ACC112 (cell line): ENCODE measurements around the gene PDLIM5.

Experiments used
- H2AFZ ChIP-seq: fragments of 200-600 bp; sonication (generic); one replicate; pipeline ENCODE4 v1.6.0; 2017; ENCODE audit warnings: antibody characterized with exemption, low read length; ENCODE audit not compliant: unreplicated experiment
- H3K27ac ChIP-seq: fragments of 200-600 bp; sonication (generic); 2 replicates; pipeline ENCODE4 v1.5.1; 2014; ENCODE audit warnings: low read depth, mild to moderate bottlenecking, antibody characterized with exemption, low read length, moderate library complexity
- H3K27me3 ChIP-seq: fragments of 200-600 bp; sonication (generic); 2 replicates; pipeline ENCODE4 v1.6.1; 2014; ENCODE audit warnings: mild to moderate bottlenecking, antibody characterized with exemption, low read length, moderate library complexity, mixed read lengths; ENCODE audit not compliant: insufficient read depth
- H3K36me3 ChIP-seq: fragments of 200-600 bp; sonication (generic); 2 replicates; pipeline ENCODE4 v1.6.1; 2016; ENCODE audit warnings: mild to moderate bottlenecking, antibody characterized with exemption, low read length, moderate library complexity, mixed read lengths; ENCODE audit not compliant: insufficient read depth
- H3K4me1 ChIP-seq: fragments of 200-600 bp; sonication (generic); one replicate; pipeline ENCODE4 v1.6.1; 2016; ENCODE audit warnings: low read length, mixed read lengths; ENCODE audit not compliant: insufficient read depth, unreplicated experiment, control insufficient read depth
- H3K4me3 ChIP-seq: fragments of 200-600 bp; sonication (generic); 2 replicates; pipeline ENCODE4 v1.5.1; 2014; ENCODE audit warnings: mild to moderate bottlenecking, low read depth, low read length
- H3K79me2 ChIP-seq: fragments of 200-600 bp; sonication (generic); one replicate; pipeline ENCODE4 v1.6.0; 2016; ENCODE audit warnings: low read length; ENCODE audit not compliant: control insufficient read depth, unreplicated experiment, insufficient read depth

PDLIM5 gene

GRCh38 chr4:94680176-94680862, 228.6 kb downstream of the PDLIM5 start:
- H3K4me3 ChIP-seq, result no peak overlapping the region
- no peaks in the 10 kb centered on the region for H3K27me3 ChIP-seq
- no peaks in the 10 kb centered on the region for H3K79me2 ChIP-seq
- H3K36me3 ChIP-seq, result no peaks in the 10 kb centered on the region
- no peak overlapping the region for H2AFZ ChIP-seq
- peaks cover 8% of the 10 kb centered on the region for H3K4me1 ChIP-seq
- H3K27ac ChIP-seq, result no peak overlapping the region

GRCh38 chr4:94686086-94686485, 234.3 kb downstream of the PDLIM5 start:
- no peak overlapping the region for H2AFZ ChIP-seq
- H3K27me3 ChIP-seq, result no peaks in the 10 kb centered on the region
- no peaks in the 10 kb centered on the region for H3K79me2 ChIP-seq
- H3K27ac ChIP-seq, result no peak overlapping the region
- peaks cover 8% of the 10 kb centered on the region for H3K4me1 ChIP-seq
- no peak overlapping the region for H3K4me3 ChIP-seq
- H3K36me3 ChIP-seq, result no peaks in the 10 kb centered on the region

- Histone ChIP-seq H3K4me3 (no peak overlapping the region), H3K79me2 (no peaks in the 10 kb centered on the region), H3K27ac (no peak overlapping the region), H2AFZ (no peak overlapping the region), H3K36me3 (no peaks in the 10 kb centered on the region), H3K27me3 (no peaks in the 10 kb centered on the region), H3K4me1 (peaks cover 12% of the 10 kb centered on the region)
Measured at GRCh38 chr4:94689155-94689860, 237.6 kb downstream of the PDLIM5 start.

- H3K27me3 ChIP-seq, result no peaks in the 10 kb centered on the region
- H3K4me3 ChIP-seq, result no peak overlapping the region
- H3K4me1 ChIP-seq, result peaks cover 12% of the 10 kb centered on the region
- H3K79me2 ChIP-seq, result no peaks in the 10 kb centered on the region
- no peaks in the 10 kb centered on the region for H3K36me3 ChIP-seq
- no peak overlapping the region for H2AFZ ChIP-seq
- no peak overlapping the region for H3K27ac ChIP-seq
Measured at GRCh38 chr4:94690851-94691254, 239.1 kb downstream of the PDLIM5 start.

- peaks cover 12% of the 10 kb centered on the region for H3K4me1 ChIP-seq
- no peaks in the 10 kb centered on the region for H3K27me3 ChIP-seq
- H2AFZ ChIP-seq, result no peak overlapping the region
- no peaks in the 10 kb centered on the region for H3K79me2 ChIP-seq
- no peak overlapping the region for H3K27ac ChIP-seq
- no peaks in the 10 kb centered on the region for H3K36me3 ChIP-seq
- no peak overlapping the region for H3K4me3 ChIP-seq
Measured at GRCh38 chr4:94691552-94691951, 239.8 kb downstream of the PDLIM5 start.

GRCh38 chr4:94695384-94695783, 243.6 kb downstream of the PDLIM5 start:
- H3K36me3 ChIP-seq, result no peaks in the 10 kb centered on the region

GRCh38 chr4:94698187-94698586, 246.4 kb downstream of the PDLIM5 start:
- no peaks in the 10 kb centered on the region for H3K36me3 ChIP-seq
- H3K27ac ChIP-seq, result no peak overlapping the region
- no peaks in the 10 kb centered on the region for H3K4me1 ChIP-seq
- H3K4me3 ChIP-seq, result no peak overlapping the region
- no peaks in the 10 kb centered on the region for H3K27me3 ChIP-seq
- H2AFZ ChIP-seq, result no peak overlapping the region
- H3K79me2 ChIP-seq, result no peaks in the 10 kb centered on the region

More at GRCh38 chr4:94695384-94695783, 243.6 kb downstream of the PDLIM5 start:
- Histone ChIP-seq H3K4me1 (peaks cover 11% of the 10 kb centered on the region), H3K27ac (no peak overlapping the region), H3K4me3 (no peak overlapping the region), H2AFZ (no peak overlapping the region), H3K27me3 (no peaks in the 10 kb centered on the region), H3K79me2 (no peaks in the 10 kb centered on the region)

- Histone ChIP-seq H2AFZ (no peak overlapping the region), H3K79me2 (no peaks in the 10 kb centered on the region), H3K27ac (no peak overlapping the region), H3K36me3 (no peaks in the 10 kb centered on the region), H3K4me1 (no peaks in the 10 kb centered on the region), H3K27me3 (no peaks in the 10 kb centered on the region), H3K4me3 (no peak overlapping the region)
Measured at GRCh38 chr4:94700298-94700697, 248.6 kb downstream of the PDLIM5 start.

- no peaks in the 10 kb centered on the region for H3K36me3 ChIP-seq
- H3K27me3 ChIP-seq, result no peaks in the 10 kb centered on the region
- no peak overlapping the region for H3K27ac ChIP-seq
- no peaks in the 10 kb centered on the region for H3K4me1 ChIP-seq
- no peak overlapping the region for H3K4me3 ChIP-seq
- no peaks in the 10 kb centered on the region for H3K79me2 ChIP-seq
- H2AFZ ChIP-seq, result no peak overlapping the region
Measured at GRCh38 chr4:94701631-94702300, 250.0 kb downstream of the PDLIM5 start.

GRCh38 chr4:94711635-94712034, 259.9 kb downstream of the PDLIM5 start:
- Histone ChIP-seq H3K4me1 (no peaks in the 10 kb centered on the region), H3K27me3 (no peaks in the 10 kb centered on the region), H3K36me3 (no peaks in the 10 kb centered on the region), H3K27ac (no peak overlapping the region), H3K4me3 (no peak overlapping the region), H2AFZ (no peak overlapping the region), H3K79me2 (no peaks in the 10 kb centered on the region)
